C4-2B (cell line): ENCODE results near the gene TMEM252.

Experiments used
- CTCF ChIP-seq: fragments of 450-650 bp; conservative IDR thresholded peaks from 2 replicates; pipeline ENCODE4 v1.5.1; 2017; ENCODE audit warnings: mild to moderate bottlenecking
- ZFX ChIP-seq: fragments of 450-650 bp; IDR thresholded peaks from 2 replicates; pipeline ENCODE4 v1.6.1; 2017

- TF ChIP-seq CTCF (no peak), ZFX (no peak)
Measured at GRCh38 chr9:68540712-68541535, at the start of gene TMEM252.
